ES-I3 (cell line): ENCODE data around the gene VSIG10L2.

Experiments used
- H3K36me3 ChIP-seq: 2 replicates; pipeline ENCODE4 v1.6.1; 2013; ENCODE audit warnings: mild to moderate bottlenecking, low read length, control low read depth, moderate library complexity; ENCODE audit not compliant: insufficient read depth
- H3K4me1 ChIP-seq: 2 replicates; pipeline ENCODE4 v1.6.1; 2013; ENCODE audit warnings: mild to moderate bottlenecking, control low read depth, low read length; ENCODE audit not compliant: insufficient read depth
- H3K9ac ChIP-seq: 2 replicates; pipeline ENCODE4 v1.6.1; 2013; ENCODE audit warnings: low read depth, mild to moderate bottlenecking, low read length, moderate library complexity
- H3K9me3 ChIP-seq: 2 replicates; pipeline ENCODE4 v1.6.1; 2013; ENCODE audit warnings: mild to moderate bottlenecking, low read length, moderate library complexity; ENCODE audit not compliant: control insufficient read depth, insufficient read depth

The VSIG10L2 gene

GRCh38 chr11:125935618-125936199, 10.1 kb upstream of the VSIG10L2 start:
- H3K9ac ChIP-seq: no peak overlapping the region
- no peaks in the 10 kb centered on the region for H3K9me3 ChIP-seq
- no peaks in the 10 kb centered on the region for H3K36me3 ChIP-seq
- peaks cover 29% of the 10 kb centered on the region for H3K4me1 ChIP-seq

- no peak overlapping the region for H3K9ac ChIP-seq
- no peaks in the 10 kb centered on the region for H3K9me3 ChIP-seq
- H3K36me3 ChIP-seq: no peaks in the 10 kb centered on the region
- peaks cover 20% of the 10 kb centered on the region for H3K4me1 ChIP-seq
These were observed 7.4 kb upstream of the VSIG10L2 start for GRCh38 chr11:125938418-125938817.

DNA sequence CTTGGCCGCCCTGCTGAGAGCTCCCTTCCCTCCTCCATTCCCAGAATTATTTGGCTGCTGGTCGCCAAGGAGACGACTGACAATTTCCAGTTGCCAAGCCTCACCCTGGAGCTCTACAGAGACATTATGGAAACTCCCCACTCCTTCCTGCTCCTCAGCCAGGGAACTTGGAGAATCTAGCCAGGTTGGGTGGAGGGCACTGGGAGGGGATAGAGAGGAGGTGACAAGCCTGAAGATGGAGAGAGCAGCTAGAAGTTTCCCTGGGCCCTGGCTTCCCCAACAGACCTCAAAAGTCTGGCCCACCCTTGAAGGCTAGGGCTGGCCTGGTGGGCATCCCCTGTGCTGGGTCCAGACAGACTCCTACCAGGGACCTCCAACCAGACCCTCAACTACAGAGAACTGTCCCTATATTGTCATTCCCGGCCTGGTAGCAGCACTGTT, 6.7 kb upstream of the VSIG10L2 start:
- Histone ChIP-seq H3K9me3 (no peaks in the 10 kb centered on the region), H3K9ac (no peak overlapping the region), H3K4me1 (peaks cover 14% of the 10 kb centered on the region), H3K36me3 (no peaks in the 10 kb centered on the region)

DNA sequence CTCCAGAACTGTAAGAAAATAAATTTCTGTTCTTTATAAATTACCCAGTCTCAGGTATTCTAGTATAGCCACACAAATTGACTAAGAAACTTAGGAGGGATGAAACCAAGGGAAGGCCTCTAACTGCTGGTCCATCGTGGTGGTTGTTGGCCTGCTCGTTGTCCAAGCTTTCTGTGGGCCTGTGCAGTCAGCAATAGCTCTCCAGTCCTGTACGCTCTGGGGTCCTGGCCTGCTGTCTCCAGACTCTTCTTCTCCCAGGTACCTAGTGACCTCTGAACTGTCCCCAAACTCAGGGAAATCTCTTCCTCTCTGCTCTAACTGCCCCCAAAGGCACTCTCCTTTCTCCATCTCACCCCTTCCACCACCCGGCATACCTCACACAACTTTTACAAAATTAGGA, 5.7 kb upstream of the VSIG10L2 start:
- H3K9me3 ChIP-seq: no peaks in the 10 kb centered on the region
- no peak overlapping the region for H3K9ac ChIP-seq
- H3K4me1 ChIP-seq: peaks cover 14% of the 10 kb centered on the region
- no peaks in the 10 kb centered on the region for H3K36me3 ChIP-seq

DNA sequence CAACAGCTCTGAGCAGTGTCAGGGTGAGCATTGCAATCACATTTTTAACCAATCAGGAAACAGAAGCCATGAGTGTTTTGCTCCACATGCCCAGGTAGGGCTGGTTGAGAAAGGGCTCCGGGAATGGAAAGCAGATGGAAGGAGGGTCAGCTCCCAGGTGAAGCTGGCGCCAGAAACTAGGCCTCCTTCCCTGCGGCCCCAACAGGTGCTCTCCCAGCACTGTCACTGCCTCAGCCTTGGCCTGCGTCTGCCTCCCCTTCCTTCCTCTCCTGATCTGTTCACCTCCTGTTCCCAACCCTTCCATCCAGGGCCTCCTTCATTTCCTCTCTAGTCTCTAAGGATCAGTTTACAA, 4.6 kb upstream of the VSIG10L2 start:
- Histone ChIP-seq H3K9ac (no peak overlapping the region), H3K36me3 (no peaks in the 10 kb centered on the region), H3K9me3 (no peaks in the 10 kb centered on the region), H3K4me1 (peaks cover 17% of the 10 kb centered on the region)

DNA sequence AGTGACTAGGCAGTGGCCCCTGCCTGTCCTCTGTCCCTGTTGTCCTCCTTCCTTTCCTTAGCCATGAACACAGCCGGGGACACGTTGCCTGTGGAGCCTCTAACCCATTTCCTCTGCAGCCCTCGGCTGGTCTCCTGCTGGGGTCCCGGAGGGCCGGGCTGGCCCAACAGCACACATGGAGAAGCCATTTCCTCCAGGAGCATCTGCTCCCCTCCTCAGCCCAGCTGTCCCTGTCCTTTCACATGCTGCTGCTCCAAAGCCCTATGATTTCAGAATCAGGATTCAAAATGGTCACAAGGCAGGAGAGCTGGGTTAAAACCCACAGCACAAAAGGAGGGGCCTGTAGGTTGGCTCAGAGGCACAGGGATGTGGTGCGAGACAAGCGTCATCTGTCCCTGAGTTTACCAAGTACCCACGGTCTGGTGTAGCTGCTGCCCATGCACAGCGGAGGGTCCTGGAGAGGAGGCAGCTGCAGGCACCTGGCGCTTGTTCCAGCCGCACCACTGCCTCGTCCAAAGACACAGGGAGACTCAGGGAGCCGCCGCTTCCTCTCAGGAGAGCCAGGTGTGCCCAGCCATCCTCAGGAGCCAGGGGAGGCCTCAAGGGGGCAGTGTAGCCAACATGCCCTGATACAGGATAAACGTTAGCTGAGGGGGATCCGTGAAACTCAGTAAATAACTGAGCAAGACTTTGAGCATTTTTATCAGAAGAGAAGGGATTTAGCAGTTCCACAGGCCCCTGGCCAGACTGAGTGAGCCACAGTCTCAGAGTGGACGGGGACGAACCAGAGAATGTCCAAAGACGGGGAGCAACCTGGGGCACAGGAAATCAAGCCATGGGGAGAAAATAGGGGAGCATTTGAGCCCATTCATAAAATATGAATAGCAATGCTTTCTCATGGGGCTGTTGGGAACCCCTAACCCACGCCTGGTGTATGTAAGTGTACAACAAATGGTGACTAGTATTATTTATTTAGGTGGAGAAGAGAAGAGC, 3.9 kb upstream of the VSIG10L2 start:
- no peaks in the 10 kb centered on the region for H3K36me3 ChIP-seq
- no peaks in the 10 kb centered on the region for H3K9me3 ChIP-seq
- no peak overlapping the region for H3K9ac ChIP-seq
- peaks cover 17% of the 10 kb centered on the region for H3K4me1 ChIP-seq

GRCh38 chr11:125942771-125943428, 2.9 kb upstream of the VSIG10L2 start:
- Histone ChIP-seq H3K4me1 (peaks cover 17% of the 10 kb centered on the region), H3K9ac (no peak overlapping the region), H3K36me3 (no peaks in the 10 kb centered on the region), H3K9me3 (no peaks in the 10 kb centered on the region)

DNA sequence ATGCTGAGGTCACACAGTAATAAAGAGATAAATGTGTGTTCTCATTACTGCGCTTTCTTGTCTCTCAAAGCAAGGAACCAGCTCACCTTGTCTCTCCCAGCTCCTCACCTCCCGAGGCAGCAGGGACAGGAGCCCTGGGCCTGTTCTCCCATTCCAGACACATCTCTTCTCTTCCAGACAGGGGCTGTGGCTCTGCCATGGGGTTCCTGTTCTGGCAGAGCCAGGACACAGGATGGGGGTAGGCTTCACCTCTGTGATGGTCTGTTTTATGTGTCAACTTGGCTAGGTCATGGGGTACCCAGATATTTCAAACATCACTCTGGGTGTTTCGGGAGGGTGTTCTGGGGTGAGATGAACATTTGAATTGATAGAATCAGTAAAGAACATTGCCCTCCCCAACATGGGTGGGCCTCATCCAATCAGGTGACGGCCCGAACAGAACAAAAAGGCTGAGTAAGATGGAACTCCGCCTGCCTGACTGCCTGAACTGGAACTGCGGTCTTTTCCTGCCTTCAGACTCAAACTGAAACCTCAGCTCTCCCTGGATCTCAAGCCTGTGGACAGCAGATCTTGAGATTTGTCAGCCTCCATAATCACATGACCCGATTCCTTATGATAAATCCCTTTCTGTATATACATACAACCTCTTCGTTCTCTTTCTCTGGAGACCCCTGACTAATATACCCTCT, 2.0 kb upstream of the VSIG10L2 start:
- Histone ChIP-seq H3K4me1 (peaks cover 17% of the 10 kb centered on the region), H3K9me3 (no peaks in the 10 kb centered on the region), H3K9ac (no peak overlapping the region), H3K36me3 (no peaks in the 10 kb centered on the region)

DNA sequence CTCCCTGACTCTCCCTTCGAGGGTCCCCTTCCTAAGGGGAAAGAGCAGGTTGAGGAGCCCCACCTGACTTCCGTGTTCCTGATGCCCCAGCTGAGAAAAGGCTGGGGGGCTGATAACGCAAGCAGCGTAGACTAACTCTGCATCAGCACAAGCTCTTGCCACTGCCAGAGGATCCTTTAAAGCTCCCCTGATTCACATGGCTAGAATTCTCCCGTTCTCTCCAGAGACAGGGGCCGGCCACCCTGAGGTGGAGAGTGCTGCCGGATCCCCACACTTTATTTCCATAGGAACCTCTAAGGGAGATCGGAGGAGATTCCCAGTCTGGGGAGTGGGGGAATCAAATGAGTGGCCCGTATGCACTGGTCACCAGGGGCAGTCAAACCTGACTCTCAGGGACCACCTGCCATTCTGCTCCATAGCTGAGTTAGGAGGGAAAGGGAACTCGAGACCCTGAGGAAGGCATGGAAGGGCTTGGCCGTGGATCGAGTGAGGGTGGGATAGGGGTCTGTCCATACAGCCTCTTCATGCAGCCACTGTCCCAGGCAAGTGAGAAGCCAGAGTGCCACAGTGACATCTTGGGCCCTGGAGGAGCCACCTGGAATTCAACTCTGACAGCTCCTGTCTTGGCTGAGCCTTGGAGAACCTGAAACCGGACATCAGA, 1.4 kb upstream of the VSIG10L2 start:
- Histone ChIP-seq H3K9ac (no peak overlapping the region), H3K9me3 (no peaks in the 10 kb centered on the region), H3K36me3 (no peaks in the 10 kb centered on the region), H3K4me1 (peaks cover 17% of the 10 kb centered on the region)

- H3K9me3 ChIP-seq: no peaks in the 10 kb centered on the region
- peaks cover 17% of the 10 kb centered on the region for H3K4me1 ChIP-seq
- no peak overlapping the region for H3K9ac ChIP-seq
- no peaks in the 10 kb centered on the region for H3K36me3 ChIP-seq
These were observed 640 bp upstream of the VSIG10L2 start for GRCh38 chr11:125945011-125945796.

GRCh38 chr11:125946712-125947418, 1.0 kb downstream of the VSIG10L2 start:
- Histone ChIP-seq H3K4me1 (peaks cover 7% of the 10 kb centered on the region; the same call in 1 of the 2 replicates), H3K9ac (no peak overlapping the region), H3K36me3 (no peaks in the 10 kb centered on the region)

GRCh38 chr11:125947419-125948277, 1.8 kb downstream of the VSIG10L2 start:
- H3K9ac ChIP-seq: no peak overlapping the region
- no peaks in the 10 kb centered on the region for H3K36me3 ChIP-seq
- peaks cover 3% of the 10 kb centered on the region; the same call in 1 of the 2 replicates for H3K4me1 ChIP-seq

More at GRCh38 chr11:125946712-125947418, 1.0 kb downstream of the VSIG10L2 start:
- H3K9me3 ChIP-seq: no peaks in the 10 kb centered on the region

More at GRCh38 chr11:125947419-125948277, 1.8 kb downstream of the VSIG10L2 start:
- no peaks in the 10 kb centered on the region for H3K9me3 ChIP-seq
